ENCODE measurements around the gene DERL2. TPM values are rescaled to one million over a fixed set of nuclear protein-coding genes. Genes with fewer than 3 reads are reported as not detected.
A peak's percentile ranks its signal among the peaks of the same experiment; 100 is the strongest.
"Not testable (repeated sequence)": the region's sequence is repeated elsewhere in the genome, so short reads cannot be mapped to it uniquely, and the experiment has no call there.

DERL2 gene
- total and polyA plus RNA-seq, 2 donors (not counting 1 experiment from before 2014, with no cell fraction given), result 34.8 to 74.2 TPM

GRCh38 chr17:5431949-5432556 is 53.9 kb downstream of the DERL2 start:
- intact Hi-C loops (cut with micrococcal nuclease), result no loop called here
- POLR2A ChIA-PET, result no interaction called here
- CTCF ChIA-PET, result interaction anchor here (1.8 kb wide), 1 partner anchor 9 kb away, joined by 7 read pairs; no protein-coding TSS in a partner anchor

GRCh38 chr17:5431234-5431633 is 54.7 kb downstream of the DERL2 start:
- intact Hi-C loops (cut with micrococcal nuclease), result not testable (repeated sequence)

More at GRCh38 chr17:5431949-5432556, 53.9 kb downstream of the DERL2 start:
- Histone ChIP-seq H3K4me2 (replicated peaks; ENCODE audit: low read depth, low read length, poor library complexity, severe bottlenecking) (no peak overlapping the region), H3K36me3 (replicated peaks in 1 of 2; ENCODE audit: control extremely low read depth in 1 of 2, control insufficient read depth in 1 of 2, extremely low read depth in 1 of 2, insufficient read depth in 2 of 2, low read length in 1 of 2) (peaks cover 0 to 84% of the 10 kb centered on the region in 2 experiments), H3K79me2 (ENCODE audit: control insufficient read depth, insufficient read depth, low read length) (peaks cover 54% of the 10 kb centered on the region), H3K9ac (ENCODE audit: low read length) (no peak overlapping the region), H3K4me1 (ENCODE audit: control insufficient read depth in 2 of 2, insufficient read depth in 2 of 2, low read length in 2 of 2) (peaks cover 0 to 3% of the 10 kb centered on the region in 2 donors), H3K4me3 (ENCODE audit: control extremely low read depth in 1 of 5, extremely low read depth in 1 of 5, insufficient read depth in 1 of 5, low read depth in 2 of 5, low read length in 4 of 5) (no peak overlapping the region), H4K20me1 (ENCODE audit: control insufficient read depth, insufficient read depth, low read length, poor library complexity, severe bottlenecking) (peaks cover 35% of the 10 kb centered on the region), H3K27me3 (replicated peaks in 1 of 4; ENCODE audit: control extremely low read depth in 1 of 4, control insufficient read depth in 3 of 4, insufficient read depth in 4 of 4, low read length in 3 of 4) (no peaks in the 10 kb centered on the region), H3K27ac (ENCODE audit: low read length in 2 of 2) (no peak overlapping the region), H3K9me3 (ENCODE audit: control extremely low read depth in 1 of 3, control insufficient read depth in 2 of 3, insufficient read depth in 1 of 3, low read length in 2 of 3) (no peaks in the 10 kb centered on the region), H2AFZ (ENCODE audit: insufficient read depth, low read depth, low read length, poor library complexity, severe bottlenecking) (no peak overlapping the region)
- 83% methylated on average over 1 of the region's 3 CpGs for WGBS (ENCODE audit: insufficient coverage)
- ATAC-seq (ENCODE audit: low read depth) (no peak), DNase-seq (no peak)
- TF ChIP-seq CTCF (IDR thresholded peaks at IDR 0.05), result no peak
- TF ChIP-seq EZH2 (IDR thresholded peaks at IDR 0.05; ENCODE audit: borderline replicate concordance, insufficient read depth, low read depth, low read length, poor library complexity, severe bottlenecking), result no peak
- H3K9me3 Mint-ChIP-seq (ENCODE audit: insufficient read depth), result no peaks in the 10 kb centered on the region
- H3K27ac Mint-ChIP-seq, result peak overlapping the region; percentile 17
- H3K4me1 Mint-ChIP-seq, result peaks cover 13% of the 10 kb centered on the region
- no peaks in the 10 kb centered on the region for H3K27me3 Mint-ChIP-seq
- no peak overlapping the region for H3K4me3 Mint-ChIP-seq

More at GRCh38 chr17:5431234-5431633, 54.7 kb downstream of the DERL2 start:
- H3K4me3 Mint-ChIP-seq; H3K9me3 Mint-ChIP-seq (ENCODE audit: insufficient read depth); H2AFZ ChIP-seq (ENCODE audit: insufficient read depth, low read depth, low read length, poor library complexity, severe bottlenecking); H3K9ac ChIP-seq (ENCODE audit: low read length); ATAC-seq (ENCODE audit: low read depth); H3K27me3 ChIP-seq (replicated peaks in 1 of 4; ENCODE audit: control extremely low read depth in 1 of 4, control insufficient read depth in 3 of 4, insufficient read depth in 4 of 4, low read length in 3 of 4); H3K27me3 Mint-ChIP-seq; DNase-seq; H3K4me1 ChIP-seq (ENCODE audit: control insufficient read depth in 2 of 2, insufficient read depth in 2 of 2, low read length in 2 of 2); H3K27ac ChIP-seq (ENCODE audit: low read length in 2 of 2); CTCF ChIA-PET; H3K4me2 ChIP-seq (replicated peaks; ENCODE audit: low read depth, low read length, poor library complexity, severe bottlenecking); H3K9me3 ChIP-seq (ENCODE audit: control extremely low read depth in 1 of 3, control insufficient read depth in 2 of 3, insufficient read depth in 1 of 3, low read length in 2 of 3); H3K4me3 ChIP-seq (ENCODE audit: control extremely low read depth in 1 of 5, extremely low read depth in 1 of 5, insufficient read depth in 1 of 5, low read depth in 2 of 5, low read length in 4 of 5); H3K4me1 Mint-ChIP-seq; POLR2A ChIA-PET: not testable (repeated sequence)
- peaks cover 0 to 88% of the 10 kb centered on the region in 2 experiments for H3K36me3 ChIP-seq (replicated peaks in 1 of 2; ENCODE audit: control extremely low read depth in 1 of 2, control insufficient read depth in 1 of 2, extremely low read depth in 1 of 2, insufficient read depth in 2 of 2, low read length in 1 of 2)
- peak overlapping the region; percentile 67 for H3K27ac Mint-ChIP-seq
- peaks cover 37% of the 10 kb centered on the region for H4K20me1 ChIP-seq (ENCODE audit: control insufficient read depth, insufficient read depth, low read length, poor library complexity, severe bottlenecking)
- 73% methylated on average over 3 of the region's 5 CpGs for WGBS (ENCODE audit: insufficient coverage)
- peaks cover 50% of the 10 kb centered on the region for H3K79me2 ChIP-seq (ENCODE audit: control insufficient read depth, insufficient read depth, low read length)

All from B cell (primary cell).